ENCODE data around the gene DNAH3.

DNA sequence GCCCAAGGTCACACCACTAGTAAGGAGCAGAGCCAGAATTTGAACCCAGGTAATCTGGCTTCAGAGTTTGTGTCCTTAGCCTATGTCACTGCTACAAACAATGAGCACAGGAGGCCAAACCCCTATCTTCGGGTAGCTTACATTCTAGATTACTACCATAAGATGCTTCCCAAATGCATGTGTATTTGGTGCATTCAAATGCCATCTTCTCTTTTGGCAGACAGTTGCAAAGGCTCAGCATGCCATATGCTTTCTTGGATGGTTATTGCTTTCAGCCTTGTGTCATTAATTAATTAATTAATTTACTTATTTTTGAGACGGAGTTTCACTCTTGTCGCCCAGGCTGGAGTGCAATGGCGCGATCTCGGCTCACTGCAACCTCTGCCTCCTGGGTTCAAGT lies 80.7 kb downstream of the DNAH3 start:
- TF ChIP-seq, protein P1, sequence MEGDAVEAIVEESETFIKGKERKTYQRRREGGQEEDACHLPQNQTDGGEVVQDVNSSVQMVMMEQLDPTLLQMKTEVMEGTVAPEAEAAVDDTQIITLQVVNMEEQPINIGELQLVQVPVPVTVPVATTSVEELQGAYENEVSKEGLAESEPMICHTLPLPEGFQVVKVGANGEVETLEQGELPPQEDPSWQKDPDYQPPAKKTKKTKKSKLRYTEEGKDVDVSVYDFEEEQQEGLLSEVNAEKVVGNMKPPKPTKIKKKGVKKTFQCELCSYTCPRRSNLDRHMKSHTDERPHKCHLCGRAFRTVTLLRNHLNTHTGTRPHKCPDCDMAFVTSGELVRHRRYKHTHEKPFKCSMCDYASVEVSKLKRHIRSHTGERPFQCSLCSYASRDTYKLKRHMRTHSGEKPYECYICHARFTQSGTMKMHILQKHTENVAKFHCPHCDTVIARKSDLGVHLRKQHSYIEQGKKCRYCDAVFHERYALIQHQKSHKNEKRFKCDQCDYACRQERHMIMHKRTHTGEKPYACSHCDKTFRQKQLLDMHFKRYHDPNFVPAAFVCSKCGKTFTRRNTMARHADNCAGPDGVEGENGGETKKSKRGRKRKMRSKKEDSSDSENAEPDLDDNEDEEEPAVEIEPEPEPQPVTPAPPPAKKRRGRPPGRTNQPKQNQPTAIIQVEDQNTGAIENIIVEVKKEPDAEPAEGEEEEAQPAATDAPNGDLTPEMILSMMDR (conservative IDR thresholded peaks at IDR 0.05; ENCODE audit: low read length), result no peak
- TF ChIP-seq EZH2phosphoT487 (IDR thresholded peaks at IDR 0.05; ENCODE audit: borderline replicate concordance), result no peak

All from Loucy (cell line).